HG03280 (cell line): ENCODE data around the gene ANAPC10.
"Not testable (repeated sequence)": the region's sequence is repeated elsewhere in the genome, so short reads cannot be mapped to it uniquely, and the experiment has no call there.

ENCODE experiments used
- ATAC-seq: cut with Tn5 transposase; IDR thresholded peaks from one replicate; pipeline ENCODE4 v1.9.1; 2021; ENCODE audit warnings: mild to moderate bottlenecking, moderate library complexity; ENCODE audit not compliant: unreplicated experiment

The ANAPC10 gene

GRCh38 chr4:145097821-145098674 is at the start of gene ANAPC10, which contains the start of gene ABCE1:
Gene ANAPC10, minus strand, starts transcription at chr4:145098196. Its CDS starts 2,097 bp downstream, at chr4:145096099.
Gene ABCE1, plus strand, starts transcription at chr4:145098311. Its CDS starts 6,102 bp downstream, at chr4:145104413.
- peak; percentile 82 for ATAC-seq

GRCh38 chr4:145136219-145136618 is 38.2 kb upstream of the ANAPC10 start:
- ATAC-seq = not testable (repeated sequence)

- ATAC-seq = peak; percentile 69
Observed at GRCh38 chr4:145132511-145133098, 34.6 kb upstream of the ANAPC10 start.

- no peak for ATAC-seq
Observed at GRCh38 chr4:145131848-145132247, 33.9 kb upstream of the ANAPC10 start.

- ATAC-seq = no peak
Observed at GRCh38 chr4:145130788-145131399, 32.9 kb upstream of the ANAPC10 start.

GRCh38 chr4:145130130-145130529 is 32.1 kb upstream of the ANAPC10 start:
- no peak for ATAC-seq

- ATAC-seq = no peak
Observed at GRCh38 chr4:145125396-145125795, 27.4 kb upstream of the ANAPC10 start.

GRCh38 chr4:145108128-145108527 is 10.1 kb upstream of the ANAPC10 start:
- no peak for ATAC-seq

GRCh38 chr4:145107126-145107525 is 9.1 kb upstream of the ANAPC10 start:
- no peak for ATAC-seq

- ATAC-seq = no peak
Observed at GRCh38 chr4:145103496-145103895, 5.5 kb upstream of the ANAPC10 start.

- no peak for ATAC-seq
Observed at GRCh38 chr4:145102619-145103018, 4.6 kb upstream of the ANAPC10 start.

GRCh38 chr4:145101091-145101490 is 3.1 kb upstream of the ANAPC10 start:
- no peak for ATAC-seq

GRCh38 chr4:145099653-145100052 is 1.7 kb upstream of the ANAPC10 start:
- no peak for ATAC-seq

GRCh38 chr4:145098675-145099037 is 660 bp upstream of the ANAPC10 start:
- peak; percentile 20 for ATAC-seq

GRCh38 chr4:145097331-145097820 is 620 bp downstream of the ANAPC10 start:
- peak; percentile 4 for ATAC-seq

GRCh38 chr4:145093638-145094037 is 4.4 kb downstream of the ANAPC10 start:
- no peak for ATAC-seq

- ATAC-seq = no peak
Observed at GRCh38 chr4:145090380-145090779, 7.6 kb downstream of the ANAPC10 start.

- ATAC-seq = no peak
Observed at GRCh38 chr4:145083891-145084605, 13.9 kb downstream of the ANAPC10 start.

GRCh38 chr4:145081756-145082155 is 16.2 kb downstream of the ANAPC10 start:
- no peak for ATAC-seq

- ATAC-seq = no peak
Observed at GRCh38 chr4:145076469-145076855, 21.5 kb downstream of the ANAPC10 start.
